Heart right ventricle (tissue), 16 donors: ENCODE measurements around the gene OR2Z1. TPM values are rescaled to one million over a fixed set of nuclear protein-coding genes. Genes with fewer than 3 reads are reported as not detected.

Experiments
- ATAC-seq, 8 donors: fragments of 200-7000 bp; cut with Tn5 transposase; one replicate each; pipeline ENCODE4 v1.9.1; 2020; ENCODE audit warnings: mild to moderate bottlenecking in 8 of 8, moderate library complexity in 8 of 8, moderate number of reproducible peaks in 1 of 8
- DNase-seq, 2 donors: peaks; one replicate each; pipeline ENCODE4 v3.0.0-alpha.2; 2020
- H3K27ac ChIP-seq, 10 donors: fragments of 200-600 bp; sonication (generic) in 2 of 10; one replicate each; pipeline versions ENCODE4 v1.5.0 to v1.8.0; 2020 to 2022; ENCODE audit warnings: mild to moderate bottlenecking in 3 of 10
- H3K27me3 ChIP-seq, 7 donors: fragments of 200-600 bp; one replicate each; pipeline ENCODE4 v1.8.0; 2021 to 2022; ENCODE audit warnings: mild to moderate bottlenecking in 2 of 7
- H3K36me3 ChIP-seq, 9 donors: fragments of 200-600 bp; sonication (generic) in 1 of 9; one replicate each; pipeline versions ENCODE4 v1.5.0 to v1.8.0; 2020 to 2022; ENCODE audit warnings: mild to moderate bottlenecking in 2 of 9
- H3K4me1 ChIP-seq, 9 donors: fragments of 200-600 bp; sonication (generic) in 1 of 9; one replicate each; pipeline versions ENCODE4 v1.5.0 to v1.8.0; 2020 to 2022; ENCODE audit warnings: mild to moderate bottlenecking in 4 of 9
- H3K4me3 ChIP-seq, 10 donors: fragments of 200-600 bp; sonication (generic) in 2 of 10; one replicate each; pipeline versions ENCODE4 v1.5.0 to v1.8.0; 2020 to 2022; ENCODE audit warnings: mild to moderate bottlenecking in 7 of 10, moderate library complexity in 2 of 10
- H3K9me3 ChIP-seq, 11 donors: fragments of 200-600 bp in 10 of 11; sonication (generic) in 2 of 11; one replicate each; pipeline versions ENCODE4 v1.5.0 to v1.8.0; 2013 to 2022; ENCODE audit warnings: mild to moderate bottlenecking in 2 of 11, control low read depth in 1 of 11, moderate library complexity in 1 of 11
- WGBS, 2 donors: extraction: QIAGEN DNeasy Blood & Tissue Kit; methylation state at CpG; one replicate each; pipeline ENCODE4 v1.1.7; 2013; ENCODE audit warnings: inconsistent platforms in 1 of 2; 5-methylcytosine and 5-hydroxymethylcytosine counted together
- intact Hi-C, 10 donors: fragments of 100-400 bp; cut with DNase I; formaldehyde crosslinking; loops; one replicate each; pipeline versions ENCODE4 v1.11.1 to v1.14.2; 2022
- polyA plus RNA-seq, 2 donors: library from polyadenylated mRNA; stranded (reverse); fragments of 200-250 nt; gene quantifications; one replicate each; pipeline ENCODE4 v1.2.3, GENCODE V29; 2013
- total RNA-seq, 10 donors: library from RNA; stranded (reverse); fragmentation: NEBNext Ultra II Directional in 3 of 10; extraction: Animal tissue kit (Norgen Biotek cat#: 25700) in 3 of 10; gene quantifications; one replicate each; pipeline versions ENCODE4 v1.2.1 to v1.2.4, GENCODE V29; 2021 to 2023
- TF ChIP-seq, protein P1 (sequence below), 9 donors: fragments of 200-600 bp; sonication (generic) in 2 of 9; IDR thresholded peaks; one replicate each; pipeline versions ENCODE4 v1.5.0 to v1.8.0; 2021 to 2022; ENCODE audit warnings: antibody characterized with exemption in 9 of 9, mild to moderate bottlenecking in 5 of 9, moderate library complexity in 1 of 9
- donor health status: Arrhythmogenic right ventricular cardiomyopathy.
- donor health status: ischemic (EF 13 %, LVEDD 7.1; RV severe dilation, severe dysfunction).
- donor health status: healthy with polysubstance abuse.
- donor health status: DM: no; HTN: yes; CAD: no.
- donor health status: DM: no; HTN: no; CAD: no.
- donor health status: ischemic (EF 25% LVEDD 6.9; RV normal size, moderate dysfunction).
- donor health status: ischemic (EF 25% LVEDD 5.7; RV mildly dilated, moderate dysfunction).
- donor health status: healthy.
- donor health status: DM: yes; HTN: yes; CAD: no.
- donor health status: Ischemic cardiomyopathy.
- donor health status: ischemic (EF 35%, LVEDD 5.7; RV mildly dilated, moderate dysfunction).
- donor health status: nonischemic (EF 11% LVEDD 7.7; RV severe dilation, severe dysfunction).
- donor health status: DM: yes; HTN: yes; CAD: no.
- donor health status: PGD.
- donor health status: ischemic (EF 29% LVEDD 5.4; RV normal size, mild dysfunction).
- donor health status: nonischemic (EF 23%, LVEDD 6.1; RV moderate dilation, normal function).

OR2Z1 gene
- total and polyA plus RNA-seq, 12 donors, result not detected

DNA sequence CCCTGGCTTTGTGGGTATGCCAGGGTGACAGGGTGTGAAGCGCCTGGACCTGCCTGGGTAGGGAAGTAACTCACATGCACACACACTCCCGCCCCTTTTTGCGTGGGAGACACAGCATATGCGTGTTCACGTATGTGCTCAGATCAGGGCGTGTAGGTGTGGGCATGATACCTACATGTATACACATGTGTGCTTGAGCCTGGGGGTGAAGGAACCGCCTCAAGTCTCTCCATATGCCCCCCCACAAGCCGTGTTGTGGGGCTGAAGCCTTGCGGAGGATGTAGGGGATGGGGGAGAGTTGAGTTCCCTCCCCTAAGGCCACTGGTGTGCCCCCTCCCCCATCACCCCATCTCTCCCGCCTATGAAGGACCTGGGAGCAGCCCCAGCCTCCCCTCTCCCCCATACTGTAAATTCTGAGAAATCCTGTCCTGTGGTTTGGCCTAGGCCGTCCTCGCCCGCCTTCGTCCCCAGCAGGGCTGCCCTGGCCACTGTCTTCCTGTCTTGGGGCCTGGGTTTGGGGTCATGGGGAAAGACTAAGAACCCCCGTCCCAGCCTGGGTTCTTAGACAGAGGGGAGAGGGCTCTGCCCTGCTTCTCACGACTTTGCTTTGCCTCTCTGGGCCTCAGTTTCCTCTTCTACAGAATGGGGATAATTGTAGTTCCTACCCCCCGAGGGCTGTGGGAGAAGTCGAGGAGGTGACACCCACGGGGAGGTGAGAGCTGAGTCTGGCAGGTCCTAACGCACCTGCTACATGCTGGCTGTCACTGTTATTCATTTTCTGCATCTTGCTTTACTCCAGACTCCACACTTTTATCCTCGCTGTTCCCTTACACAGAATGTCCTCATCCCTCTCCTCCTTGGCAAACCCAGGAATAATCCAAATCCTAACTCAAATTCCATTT lies 37.2 kb upstream of the OR2Z1 start:
- TF ChIP-seq, protein P1, sequence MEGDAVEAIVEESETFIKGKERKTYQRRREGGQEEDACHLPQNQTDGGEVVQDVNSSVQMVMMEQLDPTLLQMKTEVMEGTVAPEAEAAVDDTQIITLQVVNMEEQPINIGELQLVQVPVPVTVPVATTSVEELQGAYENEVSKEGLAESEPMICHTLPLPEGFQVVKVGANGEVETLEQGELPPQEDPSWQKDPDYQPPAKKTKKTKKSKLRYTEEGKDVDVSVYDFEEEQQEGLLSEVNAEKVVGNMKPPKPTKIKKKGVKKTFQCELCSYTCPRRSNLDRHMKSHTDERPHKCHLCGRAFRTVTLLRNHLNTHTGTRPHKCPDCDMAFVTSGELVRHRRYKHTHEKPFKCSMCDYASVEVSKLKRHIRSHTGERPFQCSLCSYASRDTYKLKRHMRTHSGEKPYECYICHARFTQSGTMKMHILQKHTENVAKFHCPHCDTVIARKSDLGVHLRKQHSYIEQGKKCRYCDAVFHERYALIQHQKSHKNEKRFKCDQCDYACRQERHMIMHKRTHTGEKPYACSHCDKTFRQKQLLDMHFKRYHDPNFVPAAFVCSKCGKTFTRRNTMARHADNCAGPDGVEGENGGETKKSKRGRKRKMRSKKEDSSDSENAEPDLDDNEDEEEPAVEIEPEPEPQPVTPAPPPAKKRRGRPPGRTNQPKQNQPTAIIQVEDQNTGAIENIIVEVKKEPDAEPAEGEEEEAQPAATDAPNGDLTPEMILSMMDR (IDR thresholded peaks at IDR 0.05), result no peak
- 66 to 73% methylated on average over 21 of the region's 21 CpGs for WGBS, 2 donors
- Histone ChIP-seq H3K4me3 (no peak overlapping the region), H3K27me3 (peaks cover 0 to 25% (median 6%) of the 10 kb centered on the region in 7 donors), H3K9me3 (peaks cover 0 to 21% (median 0%) of the 10 kb centered on the region in 11 donors), H3K36me3 (no peaks in the 10 kb centered on the region), H3K4me1 (no peaks in the 10 kb centered on the region), H3K27ac (no peak overlapping the region)
- no peak for DNase-seq
- intact Hi-C loops, result no loop called here
- no peak for ATAC-seq

DNA sequence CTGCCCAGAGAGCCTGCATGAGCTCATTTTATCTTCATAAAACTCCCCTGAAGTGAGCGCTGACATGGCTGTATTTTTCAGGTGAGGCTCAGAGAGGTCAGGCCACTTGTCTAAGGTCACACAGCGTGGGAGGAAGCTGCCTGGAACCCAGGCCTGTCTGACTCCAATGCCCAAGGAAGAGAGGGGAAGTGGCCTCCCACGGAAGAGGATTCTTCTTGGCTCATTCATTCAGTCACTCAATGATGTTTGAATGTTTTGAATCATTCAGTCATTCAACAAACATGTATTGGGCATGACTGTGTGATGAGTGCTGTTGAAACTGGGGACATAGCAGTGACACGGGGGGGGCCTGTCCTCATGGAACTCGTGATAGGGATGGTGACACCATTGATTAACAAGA lies 34.9 kb upstream of the OR2Z1 start:
- Histone ChIP-seq H3K9me3 (peaks cover 0 to 12% (median 0%) of the 10 kb centered on the region in 11 donors), H3K27me3 (peaks cover 0 to 30% (median 7%) of the 10 kb centered on the region in 7 donors), H3K4me1 (no peaks in the 10 kb centered on the region), H3K36me3 (no peaks in the 10 kb centered on the region), H3K4me3 (no peak overlapping the region), H3K27ac (no peak overlapping the region)
- TF ChIP-seq, protein P1 (IDR thresholded peaks at IDR 0.05), result no peak
- ATAC-seq (no peak), DNase-seq (no peak)
- intact Hi-C loops, result no loop called here
- WGBS, 2 donors, result 48 to 49% methylated on average over 5 of the region's 5 CpGs

DNA sequence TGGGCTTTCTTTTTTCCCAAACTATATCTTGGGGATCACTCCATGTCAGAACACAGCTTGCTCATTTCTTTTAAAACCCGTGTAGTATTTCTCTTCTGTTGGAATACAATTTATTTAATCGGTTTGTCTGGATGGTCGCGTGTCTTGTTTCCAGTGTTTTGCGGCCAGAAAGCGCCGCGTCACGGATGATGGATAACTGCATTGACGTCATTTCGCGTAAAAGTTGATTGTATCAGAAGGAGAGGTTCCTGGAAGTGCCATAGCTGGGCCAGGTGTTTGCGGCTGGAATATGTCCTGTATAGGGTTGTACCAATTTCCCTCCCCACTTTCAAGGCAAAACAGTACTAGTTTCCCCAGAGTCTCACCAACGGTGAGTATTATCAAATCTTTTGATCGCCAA lies 32.5 kb upstream of the OR2Z1 start:
- H3K4me3 ChIP-seq, result no peak overlapping the region
- H3K27ac ChIP-seq, result no peak overlapping the region
- peaks cover 0 to 43% (median 13%) of the 10 kb centered on the region in 7 donors for H3K27me3 ChIP-seq
- intact Hi-C loops, result no loop called here
- ATAC-seq, result no peak
- peaks cover 0 to 8% (median 0%) of the 10 kb centered on the region in 11 donors for H3K9me3 ChIP-seq
- H3K4me1 ChIP-seq, result no peaks in the 10 kb centered on the region
- WGBS, 2 donors, result 92 to 94% methylated on average over 15 of the region's 15 CpGs
- no peaks in the 10 kb centered on the region for H3K36me3 ChIP-seq
- TF ChIP-seq, protein P1 (IDR thresholded peaks at IDR 0.05), result no peak
- no peak for DNase-seq

DNA sequence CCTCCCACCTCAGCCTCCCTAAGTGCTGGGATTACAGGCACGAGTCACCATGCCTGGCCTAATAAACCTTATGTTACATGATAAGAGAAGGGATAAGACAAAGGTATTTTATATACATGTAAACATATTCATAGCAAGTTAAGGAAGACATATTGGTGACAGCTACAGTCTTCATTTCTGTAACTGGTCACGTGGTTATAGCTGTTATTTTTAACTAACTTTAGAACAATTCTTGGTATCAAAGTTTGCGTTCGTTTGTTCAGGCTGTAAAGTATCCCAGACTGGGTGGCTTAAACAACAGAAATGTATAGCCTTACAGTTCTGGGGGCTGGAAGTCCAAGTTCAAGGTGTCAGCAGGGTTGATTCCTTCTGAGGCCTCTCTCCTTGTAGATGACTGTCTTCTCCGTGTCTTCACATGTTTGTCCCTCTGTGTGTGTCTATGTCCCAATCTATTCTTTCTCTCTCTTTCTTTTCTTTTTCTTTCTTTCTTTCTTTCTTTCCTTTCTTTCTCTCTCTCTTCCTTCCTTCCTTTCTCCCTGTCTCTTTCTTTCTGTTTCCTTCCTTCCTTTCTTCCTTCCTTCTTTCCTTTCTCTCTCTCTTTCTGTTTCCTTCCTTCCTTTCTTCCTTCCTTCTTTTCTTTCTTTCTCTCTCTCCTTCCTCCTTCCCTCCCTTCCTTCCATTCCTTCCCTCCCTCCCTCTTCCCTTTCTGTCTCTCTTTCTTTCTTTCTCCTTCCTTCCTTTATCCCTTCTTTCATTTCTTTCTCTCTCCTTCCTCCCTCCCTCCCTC lies 30.5 kb upstream of the OR2Z1 start:
- WGBS, 2 donors, result 41 to 51% methylated on average over 5 of the region's 5 CpGs
- H3K9me3 ChIP-seq, result peaks cover 0 to 8% (median 0%) of the 10 kb centered on the region in 11 donors
- intact Hi-C loops, result loop anchor here in 1 of 10 donors (5.0 kb wide), 1 partner anchor 34 kb away; no protein-coding TSS in a partner anchor
- H3K4me1 ChIP-seq, result no peaks in the 10 kb centered on the region
- ATAC-seq (no peak), DNase-seq (no peak)
- no peaks in the 10 kb centered on the region for H3K36me3 ChIP-seq
- peaks cover 0 to 55% (median 15%) of the 10 kb centered on the region in 7 donors for H3K27me3 ChIP-seq
- H3K27ac ChIP-seq, result no peak overlapping the region
- TF ChIP-seq, protein P1 (IDR thresholded peaks at IDR 0.05), result no peak
- no peak overlapping the region for H3K4me3 ChIP-seq
